Right lobe of liver (tissue), 4 donors: ENCODE measurements around the gene TRABD2B.

ENCODE experiments used
- POLR2A ChIP-seq: fragments of 450-650 bp; IDR thresholded peaks from one replicate; pipeline ENCODE4 v1.6.1; 2017; ENCODE audit warnings: antibody characterized with exemption, mild to moderate bottlenecking
- TF ChIP-seq, protein P1 (sequence below), 4 donors: fragments of 200-600 bp in 3 of 4; fragments of 450-650 bp in 1 of 4; IDR thresholded peaks; one replicate each; pipeline versions ENCODE4 v1.5.1 to v1.8.0; 2016 to 2022; ENCODE audit warnings: antibody characterized with exemption in 4 of 4, mild to moderate bottlenecking in 2 of 4
- donor health status: DM: no; HTN: no; CAD: no.
- donor health status: DM: no; HTN: no; CAD: no.
- donor health status: DM: no; HTN: yes; CAD: no.

DNA sequence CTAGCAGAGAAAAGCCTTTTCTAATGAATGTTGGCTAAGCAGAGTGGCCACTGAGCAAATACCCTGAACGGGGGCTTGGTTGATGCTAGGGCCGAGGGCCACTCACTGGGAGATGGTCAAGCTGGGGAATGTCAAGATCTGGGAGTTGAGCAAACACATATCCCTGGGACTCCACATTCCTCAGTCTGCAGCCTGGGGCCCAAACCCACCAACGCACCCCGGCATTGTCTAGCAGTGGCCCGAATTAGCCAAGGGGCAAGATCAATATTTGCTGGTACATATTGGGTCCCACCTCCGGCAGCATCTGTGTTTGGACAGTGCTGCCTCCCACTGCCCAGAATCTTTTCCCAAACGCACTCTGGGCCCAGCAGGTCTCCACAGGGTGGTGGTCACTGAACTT, 144.1 kb downstream of the TRABD2B start:
- TF ChIP-seq, protein P1, sequence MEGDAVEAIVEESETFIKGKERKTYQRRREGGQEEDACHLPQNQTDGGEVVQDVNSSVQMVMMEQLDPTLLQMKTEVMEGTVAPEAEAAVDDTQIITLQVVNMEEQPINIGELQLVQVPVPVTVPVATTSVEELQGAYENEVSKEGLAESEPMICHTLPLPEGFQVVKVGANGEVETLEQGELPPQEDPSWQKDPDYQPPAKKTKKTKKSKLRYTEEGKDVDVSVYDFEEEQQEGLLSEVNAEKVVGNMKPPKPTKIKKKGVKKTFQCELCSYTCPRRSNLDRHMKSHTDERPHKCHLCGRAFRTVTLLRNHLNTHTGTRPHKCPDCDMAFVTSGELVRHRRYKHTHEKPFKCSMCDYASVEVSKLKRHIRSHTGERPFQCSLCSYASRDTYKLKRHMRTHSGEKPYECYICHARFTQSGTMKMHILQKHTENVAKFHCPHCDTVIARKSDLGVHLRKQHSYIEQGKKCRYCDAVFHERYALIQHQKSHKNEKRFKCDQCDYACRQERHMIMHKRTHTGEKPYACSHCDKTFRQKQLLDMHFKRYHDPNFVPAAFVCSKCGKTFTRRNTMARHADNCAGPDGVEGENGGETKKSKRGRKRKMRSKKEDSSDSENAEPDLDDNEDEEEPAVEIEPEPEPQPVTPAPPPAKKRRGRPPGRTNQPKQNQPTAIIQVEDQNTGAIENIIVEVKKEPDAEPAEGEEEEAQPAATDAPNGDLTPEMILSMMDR (IDR thresholded peaks at IDR 0.05) = no peak
- no peak for TF ChIP-seq POLR2A
